ENCODE data around the gene PET100.

GRCh38 chr19:7596211-7596937 lies 33.2 kb upstream of the PET100 start:
- TF ChIP-seq MAFK (IDR thresholded peaks at IDR 0.05; ENCODE audit: partially characterized antibody) (no peak), POLR2A (IDR thresholded peaks at IDR 0.05; ENCODE audit: low read length) (no peak), BCL3 (IDR thresholded peaks at IDR 0.05) (no peak), CTCF (IDR thresholded peaks at IDR 0.05) (no peak), SREBF2 (IDR thresholded peaks at IDR 0.05) (no peak)

Data from A549 (cell line).